ENCODE data around the gene MAP3K20.
"Not testable (repeated sequence)": the region's sequence is repeated elsewhere in the genome, so short reads cannot be mapped to it uniquely, and the experiment has no call there.

The MAP3K20 gene

GRCh38 chr2:173164396-173164795 is 88.8 kb downstream of the MAP3K20 start:
- DNase-seq = no peak

- DNase-seq = no peak
Measured at GRCh38 chr2:173165443-173166238, 90.0 kb downstream of the MAP3K20 start.

DNA sequence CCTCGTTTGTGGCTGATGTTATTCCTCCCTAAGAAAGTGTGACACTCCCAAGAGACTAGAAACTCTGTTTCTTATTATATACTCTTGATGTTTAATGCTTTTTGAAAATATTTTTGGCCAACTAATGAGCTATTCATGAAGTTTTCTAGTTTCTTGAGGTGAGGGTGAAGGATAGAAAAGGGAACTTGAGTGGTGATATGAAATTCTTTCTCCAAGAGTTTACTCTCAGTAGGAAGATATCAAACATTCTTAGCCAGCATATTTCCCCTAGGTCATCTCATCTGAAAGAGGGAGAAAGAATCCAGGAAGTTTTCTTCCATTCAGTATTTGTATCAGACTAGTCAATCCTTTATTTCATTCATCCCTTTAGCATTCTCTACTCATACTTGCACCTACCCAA is 95.7 kb downstream of the MAP3K20 start:
- no peak for DNase-seq

DNA sequence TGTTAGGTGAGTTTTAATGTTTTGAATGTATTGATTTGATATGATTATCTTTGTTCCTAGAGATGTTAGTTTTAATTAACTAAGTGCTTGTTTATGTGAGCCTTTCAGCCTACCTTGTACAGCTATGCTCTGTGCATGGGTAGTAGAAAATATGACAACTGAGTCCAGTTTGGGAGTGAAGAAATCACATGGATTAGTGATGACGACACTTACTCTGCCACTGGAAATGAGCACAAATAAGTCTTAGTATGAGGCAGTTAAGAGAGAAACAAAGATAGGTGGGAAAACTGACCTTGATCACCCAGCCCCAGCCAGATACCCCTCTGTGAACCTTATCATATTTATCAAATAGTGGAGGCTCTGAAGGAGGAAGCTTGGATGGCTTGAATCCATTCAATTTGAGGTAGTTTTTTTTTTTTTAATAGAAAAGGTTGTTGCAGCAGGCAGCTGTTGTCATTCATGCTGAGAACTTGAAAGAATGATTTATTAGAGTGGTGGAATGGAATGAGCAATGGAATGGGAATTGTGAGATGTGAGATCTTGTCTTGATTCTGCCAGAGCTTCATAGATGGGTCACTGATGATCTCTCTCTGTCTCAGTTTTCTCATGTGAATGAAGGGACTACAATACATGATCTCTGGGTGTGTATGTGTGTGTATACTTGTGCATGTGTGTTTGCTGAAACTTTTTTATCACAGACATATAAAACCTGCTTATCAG is 96.4 kb downstream of the MAP3K20 start:
- DNase-seq = no peak

DNA sequence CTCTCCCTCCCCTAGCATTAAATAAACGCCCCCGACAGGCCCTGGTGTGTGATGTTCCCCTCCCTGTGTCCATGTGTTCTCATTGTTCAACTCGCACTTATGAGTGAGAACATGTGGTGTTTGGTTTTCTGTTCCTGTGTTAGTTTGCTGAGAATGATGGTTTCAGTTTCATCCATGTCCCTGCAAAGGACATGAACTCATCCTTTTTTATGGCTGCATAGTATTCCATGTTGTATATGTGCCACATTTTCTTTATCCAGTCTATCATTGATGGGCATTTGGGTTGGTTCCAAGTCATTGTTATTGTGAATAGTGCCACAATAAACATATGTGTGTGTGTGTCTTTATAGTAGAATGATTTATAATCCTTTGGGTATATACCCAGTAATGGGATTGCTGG is 98.7 kb downstream of the MAP3K20 start:
- DNase-seq = not testable (repeated sequence)

GRCh38 chr2:173175222-173175621 is 99.6 kb downstream of the MAP3K20 start:
- no peak for DNase-seq

DNA sequence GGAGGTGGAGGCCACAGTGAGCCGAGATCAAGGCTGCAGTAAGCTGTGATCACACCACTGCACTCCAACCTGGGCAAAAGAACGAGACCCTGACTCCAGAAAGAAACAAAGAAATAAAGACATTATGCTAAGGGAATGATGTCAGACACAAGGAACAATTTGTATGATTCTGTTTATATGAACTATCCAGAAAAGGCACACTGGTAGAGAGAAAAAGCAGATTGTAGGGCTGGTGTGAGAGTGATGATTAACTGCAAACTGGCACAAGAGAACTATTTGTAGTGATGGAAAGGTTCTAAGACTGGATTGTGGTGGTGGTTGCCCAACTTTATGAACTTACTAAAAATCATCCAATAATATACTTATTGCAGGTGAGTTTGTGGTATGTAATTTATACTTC is 106.3 kb downstream of the MAP3K20 start:
- no peak for DNase-seq

DNA sequence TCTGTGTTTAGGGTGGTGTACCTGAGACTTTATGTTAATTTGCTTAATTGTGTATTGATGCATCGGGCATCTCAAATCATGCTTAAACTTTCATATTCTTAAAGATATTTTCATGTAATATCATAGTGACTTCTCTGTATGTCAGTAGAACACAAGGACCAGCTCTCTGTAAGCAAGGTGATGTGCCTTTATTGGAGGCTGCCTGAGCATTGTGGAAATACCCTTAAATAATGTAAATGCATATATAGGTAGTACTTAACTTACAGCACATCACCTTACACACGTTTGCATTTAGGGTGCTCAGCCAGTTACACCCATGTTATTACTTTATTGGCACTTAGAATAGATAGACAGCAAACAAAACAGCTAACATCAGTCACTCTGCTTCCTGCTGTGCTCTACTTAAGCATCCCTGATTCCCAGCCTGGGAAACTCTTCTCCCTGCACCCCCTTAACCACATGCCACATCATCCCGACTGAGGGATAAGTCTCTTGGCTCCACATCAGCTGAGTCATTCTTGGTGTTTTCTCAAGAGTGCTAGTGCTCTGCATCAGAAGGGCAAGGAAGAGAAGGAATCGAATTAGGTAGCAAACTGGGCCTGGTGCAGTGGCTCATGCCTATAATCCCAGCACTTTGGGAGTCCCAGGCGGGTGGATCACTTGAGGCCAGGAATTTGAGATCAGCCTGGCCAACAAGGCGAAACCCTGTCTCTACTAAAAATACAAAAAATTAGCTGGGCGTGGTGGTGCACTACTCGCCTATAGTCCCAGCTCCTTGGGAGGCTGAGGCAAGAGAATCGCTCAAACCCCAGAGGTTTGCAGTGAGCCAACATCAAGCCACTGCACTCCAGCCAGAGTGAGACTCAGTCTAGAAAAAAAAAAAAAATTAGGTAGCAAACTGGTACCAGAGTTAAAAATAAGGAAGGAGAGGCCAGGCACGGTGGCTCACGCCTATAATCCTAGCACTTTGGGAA is 108.7 kb downstream of the MAP3K20 start:
- no peak for DNase-seq

- no peak for DNase-seq
Measured at GRCh38 chr2:173185437-173185836, 109.8 kb downstream of the MAP3K20 start.

- DNase-seq = no peak
Measured at GRCh38 chr2:173187941-173188788, 112.5 kb downstream of the MAP3K20 start.

DNA sequence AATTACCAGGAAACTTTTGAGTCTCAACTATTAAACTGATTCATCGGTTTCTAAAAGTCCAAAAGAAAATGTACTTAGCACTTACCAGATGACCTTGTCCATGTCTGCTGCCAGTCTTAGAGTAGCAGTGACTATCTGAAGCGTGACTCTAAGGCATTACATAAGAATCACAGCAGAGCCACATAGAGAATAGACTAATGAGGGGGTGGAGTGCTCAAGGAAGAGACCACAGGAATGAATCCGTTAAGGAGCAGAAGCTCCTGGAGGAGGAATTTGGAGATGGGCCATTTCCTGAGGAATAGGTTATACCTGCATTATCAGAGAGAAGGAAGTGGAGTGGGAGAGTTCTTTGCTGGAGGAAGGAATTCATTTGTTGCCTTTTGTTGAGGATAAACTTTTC is 116.0 kb downstream of the MAP3K20 start:
- no peak for DNase-seq

- no peak for DNase-seq
Measured at GRCh38 chr2:173192071-173192470, 116.4 kb downstream of the MAP3K20 start.

DNA sequence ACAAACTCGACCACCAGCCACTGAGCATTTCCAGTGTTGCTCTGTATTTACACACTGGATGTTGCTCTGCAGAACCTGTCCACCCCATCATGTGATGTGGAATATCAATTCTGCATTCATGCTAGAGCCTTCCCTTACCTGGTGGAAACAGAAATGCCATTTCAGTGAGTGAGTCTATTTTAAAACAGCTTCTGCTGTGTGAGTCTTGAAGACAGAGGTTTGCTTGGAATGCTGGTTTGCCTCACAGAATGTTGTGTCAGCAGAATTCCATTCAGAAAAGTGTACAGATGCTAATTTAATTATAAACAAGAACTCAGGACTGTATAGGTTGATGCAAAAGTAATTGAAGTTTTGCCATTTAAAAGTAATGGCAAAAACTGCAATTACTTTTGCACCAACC is 118.3 kb downstream of the MAP3K20 start:
- no peak for DNase-seq

- no peak for DNase-seq
Measured at GRCh38 chr2:173195100-173195499, 119.5 kb downstream of the MAP3K20 start.

DNA sequence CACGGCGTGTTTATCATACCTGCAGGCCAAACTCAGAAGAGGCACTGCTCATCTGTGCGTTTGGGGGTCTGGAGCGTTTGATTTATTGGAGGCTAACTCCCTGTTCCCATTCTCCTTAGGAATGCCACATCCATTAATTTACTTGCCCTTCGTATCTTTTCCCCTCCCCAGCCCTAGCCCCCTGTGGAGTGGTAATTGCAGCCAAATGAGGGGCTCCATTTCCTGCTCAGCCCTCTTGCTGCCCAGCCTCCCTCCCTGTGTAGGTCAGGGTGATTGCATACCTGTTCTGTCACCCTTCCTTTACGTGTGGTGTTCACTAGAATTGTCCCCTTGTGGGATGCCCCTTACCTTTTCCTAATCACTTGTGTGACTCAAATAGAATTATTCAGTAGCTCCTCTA is 120.4 kb downstream of the MAP3K20 start:
- DNase-seq = no peak

GRCh38 chr2:173196638-173197037 is 121.0 kb downstream of the MAP3K20 start:
- DNase-seq = no peak

DNA sequence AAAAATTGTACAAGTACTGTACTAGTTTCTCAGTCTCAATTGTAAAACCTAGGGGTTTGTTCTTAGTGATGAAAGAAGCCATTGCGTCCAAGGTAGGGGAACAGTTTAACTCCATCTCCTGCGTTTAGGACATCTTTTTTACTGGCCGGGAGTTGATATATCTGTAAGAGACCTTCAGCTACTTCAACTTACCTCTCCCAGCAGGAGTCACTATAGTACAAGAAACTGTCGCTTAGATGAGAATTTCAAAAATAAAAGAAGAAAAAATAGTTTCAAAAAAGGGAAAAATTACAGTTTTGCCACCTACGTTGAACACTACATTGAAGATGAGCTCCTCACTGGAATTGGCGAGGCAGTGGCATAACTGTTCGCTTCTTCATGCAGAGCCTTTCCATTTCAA is 122.7 kb downstream of the MAP3K20 start:
- DNase-seq = no peak

- DNase-seq = no peak
Measured at GRCh38 chr2:173199294-173199693, 123.6 kb downstream of the MAP3K20 start.

- no peak for DNase-seq
Measured at GRCh38 chr2:173202570-173202969, 126.9 kb downstream of the MAP3K20 start.

- no peak for DNase-seq
Measured at GRCh38 chr2:173204316-173204715, 128.7 kb downstream of the MAP3K20 start.

DNA sequence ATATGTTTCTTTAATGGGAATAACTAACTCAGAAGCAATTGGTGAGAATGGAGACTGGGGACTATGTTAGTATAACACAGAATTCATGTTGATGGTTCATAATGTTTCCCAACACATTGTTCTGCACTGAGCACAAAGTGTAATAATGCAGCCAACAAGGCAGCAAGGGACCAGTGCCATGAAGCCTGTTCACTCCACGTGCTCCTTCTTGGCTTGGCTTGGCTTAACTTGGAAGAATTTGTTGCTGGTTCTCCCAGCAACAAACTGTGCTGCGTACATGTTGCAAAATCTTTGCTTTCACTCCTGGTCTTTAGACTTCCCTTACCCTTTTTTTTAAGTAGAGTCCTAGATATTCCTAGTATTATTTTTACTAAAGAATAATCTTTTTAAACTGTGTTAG is 129.7 kb downstream of the MAP3K20 start:
- no peak for DNase-seq

DNA sequence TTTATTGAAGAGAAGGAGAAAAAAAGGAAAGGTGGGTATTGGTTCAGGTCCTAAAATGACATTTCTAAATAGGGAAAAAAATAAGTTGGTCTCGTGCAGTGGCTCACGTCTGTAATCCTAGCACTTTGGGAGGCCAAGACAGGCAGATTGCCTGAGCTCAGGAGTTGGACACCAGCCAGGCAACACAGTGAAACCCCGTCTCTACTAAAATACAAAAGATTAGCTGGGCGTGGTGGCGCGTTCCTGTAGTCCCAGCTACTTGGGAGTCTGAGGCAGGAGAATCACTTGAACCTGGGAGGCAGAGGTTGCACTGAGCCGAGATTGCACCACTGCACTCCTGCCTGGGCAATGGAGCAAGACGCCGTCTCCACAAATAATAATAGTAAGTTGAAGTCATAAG is 131.5 kb downstream of the MAP3K20 start:
- DNase-seq = not testable (repeated sequence)

Data from effector CD4-positive, alpha-beta T cell (primary cell).